ENCODE data around the gene SUMO3.

SUMO3 gene

DNA sequence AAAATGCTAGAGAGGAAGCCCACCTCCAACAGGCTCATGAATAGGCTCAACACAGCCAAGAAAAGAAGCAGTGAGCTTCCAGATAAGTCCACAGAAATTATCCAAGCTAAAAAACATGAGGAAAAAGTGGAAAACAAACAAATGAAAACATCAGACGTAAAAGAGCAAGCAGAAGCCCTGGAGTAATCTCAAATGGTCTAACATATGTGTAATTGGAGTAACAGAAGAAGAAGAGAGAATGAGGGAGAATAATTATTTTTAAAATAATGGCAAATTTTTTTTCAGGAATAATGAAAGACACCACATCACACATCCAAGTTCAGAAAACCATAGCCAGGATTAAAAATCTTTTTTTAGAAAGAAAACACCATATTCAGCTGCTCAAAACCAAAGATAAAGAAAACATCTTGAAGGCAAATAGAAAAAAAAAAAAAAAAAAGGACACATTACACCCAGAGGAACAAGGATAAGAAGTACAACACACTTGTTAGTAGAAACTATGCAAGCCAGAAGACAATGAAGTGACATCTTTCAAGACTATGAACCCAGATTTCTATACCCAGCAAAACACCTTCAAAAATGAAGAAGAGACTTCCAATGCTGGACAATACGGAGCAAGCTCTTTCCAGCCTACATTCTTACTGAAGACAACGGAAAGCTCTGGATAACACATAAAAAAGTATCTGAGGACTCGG is 10.6 kb upstream of the SUMO3 start:
- no peak for DNase-seq

GRCh38 chr21:44823179-44823660 is 5.4 kb upstream of the SUMO3 start:
- DNase-seq = no peak

GRCh38 chr21:44822484-44823178 is 4.8 kb upstream of the SUMO3 start:
- no peak for DNase-seq

- no peak for DNase-seq
Measured at GRCh38 chr21:44820851-44821250, 3.0 kb upstream of the SUMO3 start.

- DNase-seq = no peak
Measured at GRCh38 chr21:44819283-44820243, 1.7 kb upstream of the SUMO3 start.

- no peak for DNase-seq
Measured at GRCh38 chr21:44818640-44819011, 764 bp upstream of the SUMO3 start.

GRCh38 chr21:44817506-44817880 is 369 bp downstream of the SUMO3 start:
- DNase-seq = peak; percentile 39 to 42

DNA sequence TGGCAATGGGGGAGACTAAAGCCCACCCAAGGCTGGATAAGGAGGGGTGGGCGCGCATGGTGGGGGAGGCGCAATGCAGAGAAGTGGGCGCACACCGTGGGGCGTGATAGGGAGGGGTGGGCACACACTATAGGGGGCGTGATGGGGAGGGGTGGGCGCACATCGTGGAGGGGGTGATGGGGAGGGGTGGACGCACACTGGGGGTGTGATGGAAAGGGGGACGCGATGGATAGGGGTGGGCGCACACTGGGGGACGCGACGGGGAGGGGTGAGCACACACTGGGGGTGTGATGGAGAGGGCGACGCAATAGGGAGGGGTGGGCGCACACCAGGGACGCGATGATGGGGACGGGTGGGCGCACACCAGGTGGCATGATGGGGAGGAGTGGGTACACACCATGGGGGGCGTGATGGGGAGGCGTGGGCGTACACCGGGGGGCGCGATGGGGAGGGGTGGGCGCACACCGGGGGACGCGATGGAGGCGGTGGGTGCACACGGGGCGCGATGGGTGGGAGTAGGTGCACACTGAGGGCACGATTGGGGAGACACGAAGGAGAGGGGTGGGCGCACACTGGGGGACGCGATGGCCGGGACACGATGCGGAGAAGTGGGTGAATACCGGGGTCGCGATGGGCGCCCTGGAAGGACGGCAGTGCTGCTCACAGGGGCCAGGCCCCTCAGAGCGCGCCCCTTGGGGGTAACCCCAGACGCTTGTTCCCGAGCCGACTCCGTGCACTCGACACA is 929 bp downstream of the SUMO3 start:
- DNase-seq = no peak

GRCh38 chr21:44815852-44816628 is 1.8 kb downstream of the SUMO3 start:
- DNase-seq = no peak

- DNase-seq = no peak
Measured at GRCh38 chr21:44815225-44815624, 2.6 kb downstream of the SUMO3 start.

- DNase-seq = no peak
Measured at GRCh38 chr21:44814498-44815023, 3.3 kb downstream of the SUMO3 start.

DNA sequence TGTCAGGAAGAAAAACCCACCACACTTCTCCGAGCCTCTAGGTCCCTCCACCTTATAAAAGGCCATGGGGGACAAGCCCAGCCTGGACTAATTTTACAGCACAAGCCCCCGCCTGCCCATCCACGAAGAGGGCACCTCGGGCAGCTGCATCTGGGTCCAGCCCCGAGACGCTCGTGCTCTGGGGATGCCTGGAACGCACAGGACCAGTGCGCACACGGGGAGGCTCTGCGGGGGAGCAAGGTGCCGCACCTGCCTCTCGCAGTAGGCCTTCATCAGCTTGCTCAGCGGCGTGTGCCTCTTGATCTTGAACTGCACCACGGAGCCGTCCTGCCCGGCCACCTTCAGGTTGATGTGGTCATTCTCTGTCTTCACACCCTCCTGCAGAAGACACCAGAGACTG is 4.1 kb downstream of the SUMO3 start:
- DNase-seq = no peak

DNA sequence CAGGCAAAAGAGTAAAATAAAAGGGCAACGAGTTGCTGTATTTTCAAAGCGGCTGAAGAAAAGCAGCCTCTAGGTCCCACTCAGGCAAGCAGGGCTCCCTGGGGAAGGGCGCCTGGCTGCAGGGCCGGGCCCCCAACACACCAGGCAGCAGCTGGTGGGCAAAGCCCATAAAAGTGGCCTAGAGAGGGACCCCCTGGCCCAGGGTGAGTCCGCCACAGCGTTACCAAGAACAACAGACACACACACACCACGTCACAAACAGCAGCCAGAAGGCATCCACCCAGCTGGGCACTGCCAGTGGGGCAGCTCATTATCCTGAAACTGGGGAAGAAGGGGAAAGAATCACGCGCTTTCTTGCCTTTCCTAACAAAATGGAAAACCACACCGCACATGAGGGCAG is 4.7 kb downstream of the SUMO3 start:
- no peak for DNase-seq

DNA sequence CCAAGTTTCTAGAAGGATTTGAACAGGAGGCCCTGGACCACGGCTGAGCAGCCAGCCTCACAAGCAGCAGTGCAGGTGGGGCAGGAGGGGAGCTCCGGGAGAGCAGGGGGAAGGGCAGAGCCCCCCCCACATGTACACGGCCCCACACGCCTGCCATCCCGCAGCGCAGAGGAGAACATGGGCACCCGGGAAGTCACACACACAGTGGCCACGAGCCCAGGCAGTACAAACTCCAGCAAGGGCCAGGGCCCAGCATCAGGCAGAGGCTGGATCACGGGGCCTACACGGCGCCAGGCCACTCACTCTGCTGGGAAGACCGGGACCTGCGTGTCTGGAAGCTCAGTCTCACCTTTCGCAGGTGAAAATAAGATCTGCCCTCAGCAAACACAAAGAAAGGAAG is 5.2 kb downstream of the SUMO3 start:
- no peak for DNase-seq

GRCh38 chr21:44810779-44811178 is 7.1 kb downstream of the SUMO3 start:
- no peak for DNase-seq

DNA sequence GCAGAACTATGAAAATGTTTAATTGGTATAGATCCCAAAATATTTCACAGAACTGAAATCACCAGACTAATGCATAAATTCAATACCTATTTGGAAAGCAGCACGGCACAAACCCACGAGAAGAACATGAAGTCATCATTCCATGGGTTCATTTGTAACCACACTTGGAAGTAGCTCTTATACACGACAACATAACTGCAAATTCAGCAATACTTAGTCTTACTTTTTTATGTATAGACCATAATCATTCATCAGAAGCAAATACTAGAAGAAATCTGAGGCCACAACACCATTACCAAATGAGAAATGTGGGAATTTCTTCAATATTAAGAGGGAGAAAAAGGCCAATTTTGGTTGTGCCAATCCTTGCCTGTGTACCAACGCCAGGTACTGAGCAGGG is 12.0 kb downstream of the SUMO3 start:
- no peak for DNase-seq

- no peak for DNase-seq
Measured at GRCh38 chr21:44805226-44805625, 12.6 kb downstream of the SUMO3 start.

GRCh38 chr21:44804762-44805161 is 13.1 kb downstream of the SUMO3 start:
- no peak for DNase-seq

DNA sequence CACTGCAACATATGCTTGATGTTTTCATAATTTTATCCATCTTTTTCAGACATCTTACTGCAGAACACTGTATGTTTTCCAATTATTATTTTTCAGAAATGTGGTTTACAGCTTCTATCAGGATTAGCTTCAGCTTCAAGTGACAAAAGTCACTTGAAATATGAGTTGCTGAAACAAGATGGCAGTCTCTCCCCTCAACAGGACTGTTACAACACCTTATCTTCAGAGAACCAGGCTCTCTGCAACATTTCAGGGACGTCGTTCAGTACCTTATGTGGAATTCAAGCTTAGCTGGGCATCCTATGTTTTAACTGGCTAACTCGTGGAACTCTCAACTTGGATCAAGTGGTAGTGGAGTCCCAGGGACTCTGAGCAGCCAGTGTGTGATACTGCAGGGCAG is 14.2 kb downstream of the SUMO3 start:
- DNase-seq = no peak

GRCh38 chr21:44802396-44803153 is 15.3 kb downstream of the SUMO3 start:
- DNase-seq = no peak
